ENCODE measurements around the gene ARHGAP22.

DNA sequence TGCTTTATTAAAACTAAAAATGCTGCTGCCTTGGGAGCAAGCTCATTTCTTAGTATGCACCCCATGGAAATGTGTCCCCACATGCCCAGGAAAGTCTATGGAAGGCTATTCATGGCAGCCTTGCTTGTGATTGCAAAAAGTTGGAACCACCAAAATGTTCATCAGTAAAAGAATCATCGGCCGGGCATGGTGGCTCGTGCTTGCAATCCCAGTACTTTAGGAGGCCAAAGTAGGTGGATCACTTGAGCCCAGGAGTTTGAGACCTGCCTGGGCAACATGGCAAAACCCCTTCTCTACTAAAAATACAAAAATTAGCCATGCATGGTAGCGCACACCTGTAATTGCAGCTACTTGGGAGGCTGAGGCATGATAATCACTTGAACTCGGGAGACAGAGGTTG lies 79.8 kb downstream of the ARHGAP22 start:
- TF ChIP-seq, protein P1, sequence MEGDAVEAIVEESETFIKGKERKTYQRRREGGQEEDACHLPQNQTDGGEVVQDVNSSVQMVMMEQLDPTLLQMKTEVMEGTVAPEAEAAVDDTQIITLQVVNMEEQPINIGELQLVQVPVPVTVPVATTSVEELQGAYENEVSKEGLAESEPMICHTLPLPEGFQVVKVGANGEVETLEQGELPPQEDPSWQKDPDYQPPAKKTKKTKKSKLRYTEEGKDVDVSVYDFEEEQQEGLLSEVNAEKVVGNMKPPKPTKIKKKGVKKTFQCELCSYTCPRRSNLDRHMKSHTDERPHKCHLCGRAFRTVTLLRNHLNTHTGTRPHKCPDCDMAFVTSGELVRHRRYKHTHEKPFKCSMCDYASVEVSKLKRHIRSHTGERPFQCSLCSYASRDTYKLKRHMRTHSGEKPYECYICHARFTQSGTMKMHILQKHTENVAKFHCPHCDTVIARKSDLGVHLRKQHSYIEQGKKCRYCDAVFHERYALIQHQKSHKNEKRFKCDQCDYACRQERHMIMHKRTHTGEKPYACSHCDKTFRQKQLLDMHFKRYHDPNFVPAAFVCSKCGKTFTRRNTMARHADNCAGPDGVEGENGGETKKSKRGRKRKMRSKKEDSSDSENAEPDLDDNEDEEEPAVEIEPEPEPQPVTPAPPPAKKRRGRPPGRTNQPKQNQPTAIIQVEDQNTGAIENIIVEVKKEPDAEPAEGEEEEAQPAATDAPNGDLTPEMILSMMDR (IDR thresholded peaks at IDR 0.05), result no peak
- TF ChIP-seq POLR2AphosphoS5 (IDR thresholded peaks at IDR 0.05; ENCODE audit: low read depth, low read length), result no peak
